Measurements from ENCODE around the gene LINGO4. TPM values are rescaled to one million over a fixed set of nuclear protein-coding genes. Genes with fewer than 3 reads are reported as not detected.

Gene LINGO4
- total and polyA plus RNA-seq, 3 donors from 2014 or later = 1.4 to 3.5 (median 3.1) TPM

DNA sequence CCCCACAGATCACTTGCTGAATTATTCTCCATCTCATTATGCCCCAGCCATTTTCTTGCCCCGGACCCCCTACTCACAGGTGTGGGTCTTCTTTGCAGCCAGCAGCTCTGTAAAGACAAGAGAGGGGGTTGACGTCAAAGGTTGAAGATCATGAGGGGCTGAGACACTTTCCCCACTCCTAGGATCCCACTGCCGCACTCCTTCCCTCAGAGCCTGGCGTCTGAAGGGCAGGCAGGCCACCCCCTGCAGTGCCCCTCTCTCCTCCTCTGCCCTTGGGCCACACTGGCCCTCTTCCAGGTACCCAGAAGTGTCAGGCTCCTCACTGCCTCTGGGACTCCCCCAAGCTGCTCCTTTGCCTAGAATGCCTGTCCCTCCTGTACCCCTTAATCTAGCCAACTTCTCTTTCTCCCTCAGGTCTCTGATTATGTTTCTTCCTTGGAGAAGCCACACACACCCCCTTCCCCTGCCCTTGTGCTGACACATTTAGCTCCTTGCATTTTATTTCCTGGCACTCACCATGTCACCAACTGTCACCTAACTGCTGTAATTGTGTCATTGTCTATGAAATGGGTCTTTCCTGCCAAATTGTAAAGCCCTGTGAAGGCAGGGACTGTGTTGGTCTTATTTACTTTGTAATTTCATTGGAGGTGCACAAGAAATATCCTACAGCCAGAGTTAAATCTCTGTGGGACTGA lies 24.3 kb upstream of the LINGO4 start:
- TF ChIP-seq, protein P1, sequence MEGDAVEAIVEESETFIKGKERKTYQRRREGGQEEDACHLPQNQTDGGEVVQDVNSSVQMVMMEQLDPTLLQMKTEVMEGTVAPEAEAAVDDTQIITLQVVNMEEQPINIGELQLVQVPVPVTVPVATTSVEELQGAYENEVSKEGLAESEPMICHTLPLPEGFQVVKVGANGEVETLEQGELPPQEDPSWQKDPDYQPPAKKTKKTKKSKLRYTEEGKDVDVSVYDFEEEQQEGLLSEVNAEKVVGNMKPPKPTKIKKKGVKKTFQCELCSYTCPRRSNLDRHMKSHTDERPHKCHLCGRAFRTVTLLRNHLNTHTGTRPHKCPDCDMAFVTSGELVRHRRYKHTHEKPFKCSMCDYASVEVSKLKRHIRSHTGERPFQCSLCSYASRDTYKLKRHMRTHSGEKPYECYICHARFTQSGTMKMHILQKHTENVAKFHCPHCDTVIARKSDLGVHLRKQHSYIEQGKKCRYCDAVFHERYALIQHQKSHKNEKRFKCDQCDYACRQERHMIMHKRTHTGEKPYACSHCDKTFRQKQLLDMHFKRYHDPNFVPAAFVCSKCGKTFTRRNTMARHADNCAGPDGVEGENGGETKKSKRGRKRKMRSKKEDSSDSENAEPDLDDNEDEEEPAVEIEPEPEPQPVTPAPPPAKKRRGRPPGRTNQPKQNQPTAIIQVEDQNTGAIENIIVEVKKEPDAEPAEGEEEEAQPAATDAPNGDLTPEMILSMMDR (IDR thresholded peaks at IDR 0.05) = no peak
- no peak for TF ChIP-seq POLR2A (IDR thresholded peaks at IDR 0.05)
- H3K27ac ChIP-seq = no peak overlapping the region
- no peaks in the 10 kb centered on the region for H3K27me3 ChIP-seq
- intact Hi-C loops (cut with DNase I; ENCODE audit: low total_unique reads) = no loop called here
- peaks cover 44% of the 10 kb centered on the region for H3K4me1 ChIP-seq
- no peaks in the 10 kb centered on the region for H3K36me3 ChIP-seq (ENCODE audit: low read depth, missing control alignments)
- WGBS, 2 donors = 53 to 67% methylated on average over 4 of the region's 4 CpGs
- no peaks in the 10 kb centered on the region for H3K9me3 ChIP-seq
- no peak for DNase-seq
- H3K4me3 ChIP-seq = no peak overlapping the region

DNA sequence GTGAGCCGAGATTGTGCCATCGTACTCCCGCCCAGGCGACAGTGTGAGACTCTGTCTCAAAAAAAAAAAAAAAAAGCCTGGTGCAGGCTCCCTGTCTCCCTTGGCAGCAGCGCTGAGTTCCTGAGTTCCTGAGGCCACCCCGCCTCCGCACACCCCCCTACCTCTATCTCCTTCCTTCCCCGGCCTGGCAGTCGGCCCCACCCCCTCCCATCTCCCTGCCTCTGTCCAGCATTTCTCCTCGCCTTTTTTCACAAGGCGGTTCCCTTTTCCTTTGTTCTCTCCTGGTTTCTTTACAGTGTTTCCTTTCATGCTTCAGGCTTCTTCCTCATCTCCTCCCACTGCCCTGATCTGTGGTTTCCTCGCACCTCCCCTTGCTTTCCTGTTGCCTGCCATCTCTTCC lies 23.7 kb upstream of the LINGO4 start:
- no peak overlapping the region for H3K4me3 ChIP-seq
- no peak overlapping the region for H3K27ac ChIP-seq
- peaks cover 47% of the 10 kb centered on the region for H3K4me1 ChIP-seq
- H3K27me3 ChIP-seq = no peaks in the 10 kb centered on the region
- intact Hi-C loops (cut with DNase I; ENCODE audit: low total_unique reads) = no loop called here
- no peak for TF ChIP-seq POLR2A (IDR thresholded peaks at IDR 0.05)
- TF ChIP-seq, protein P1 (IDR thresholded peaks at IDR 0.05) = no peak
- no peaks in the 10 kb centered on the region for H3K9me3 ChIP-seq
- H3K36me3 ChIP-seq (ENCODE audit: low read depth, missing control alignments) = no peaks in the 10 kb centered on the region
- peak; percentile 93 for DNase-seq
- 14 to 23% methylated on average over 12 of the region's 12 CpGs for WGBS, 2 donors

DNA sequence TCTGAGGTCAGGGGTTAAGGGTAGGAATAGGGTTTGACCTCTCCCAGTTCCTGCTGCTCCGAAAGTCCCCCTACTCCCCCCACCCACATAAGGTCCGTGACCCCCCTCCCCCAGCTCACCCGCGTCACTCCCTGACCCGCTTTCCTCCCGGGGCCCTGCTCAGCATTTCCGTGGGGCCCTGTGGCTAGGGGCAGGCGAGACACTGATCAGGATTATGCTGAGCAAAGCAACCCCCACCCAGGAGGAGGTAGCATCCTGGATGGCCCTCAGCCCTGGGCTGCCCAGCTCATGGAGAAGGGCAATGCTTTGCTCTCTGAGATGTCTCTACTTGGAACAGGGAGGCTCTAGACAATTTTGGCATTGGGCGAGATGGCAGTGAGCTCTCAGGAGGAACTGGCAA lies 22.6 kb upstream of the LINGO4 start:
- intact Hi-C loops (cut with DNase I; ENCODE audit: low total_unique reads) = no loop called here
- no peak overlapping the region for H3K4me3 ChIP-seq
- H3K27ac ChIP-seq = peak overlapping the region in 1 of 2 donors; percentile 41
- no peaks in the 10 kb centered on the region for H3K27me3 ChIP-seq
- 55 to 60% methylated on average over 8 to 9 of the region's 9 CpGs for WGBS, 2 donors
- H3K36me3 ChIP-seq (ENCODE audit: low read depth, missing control alignments) = no peaks in the 10 kb centered on the region
- TF ChIP-seq, protein P1 (IDR thresholded peaks at IDR 0.05) = no peak
- no peak for TF ChIP-seq POLR2A (IDR thresholded peaks at IDR 0.05)
- no peak for DNase-seq
- H3K4me1 ChIP-seq = peaks cover 47% of the 10 kb centered on the region
- no peaks in the 10 kb centered on the region for H3K9me3 ChIP-seq

DNA sequence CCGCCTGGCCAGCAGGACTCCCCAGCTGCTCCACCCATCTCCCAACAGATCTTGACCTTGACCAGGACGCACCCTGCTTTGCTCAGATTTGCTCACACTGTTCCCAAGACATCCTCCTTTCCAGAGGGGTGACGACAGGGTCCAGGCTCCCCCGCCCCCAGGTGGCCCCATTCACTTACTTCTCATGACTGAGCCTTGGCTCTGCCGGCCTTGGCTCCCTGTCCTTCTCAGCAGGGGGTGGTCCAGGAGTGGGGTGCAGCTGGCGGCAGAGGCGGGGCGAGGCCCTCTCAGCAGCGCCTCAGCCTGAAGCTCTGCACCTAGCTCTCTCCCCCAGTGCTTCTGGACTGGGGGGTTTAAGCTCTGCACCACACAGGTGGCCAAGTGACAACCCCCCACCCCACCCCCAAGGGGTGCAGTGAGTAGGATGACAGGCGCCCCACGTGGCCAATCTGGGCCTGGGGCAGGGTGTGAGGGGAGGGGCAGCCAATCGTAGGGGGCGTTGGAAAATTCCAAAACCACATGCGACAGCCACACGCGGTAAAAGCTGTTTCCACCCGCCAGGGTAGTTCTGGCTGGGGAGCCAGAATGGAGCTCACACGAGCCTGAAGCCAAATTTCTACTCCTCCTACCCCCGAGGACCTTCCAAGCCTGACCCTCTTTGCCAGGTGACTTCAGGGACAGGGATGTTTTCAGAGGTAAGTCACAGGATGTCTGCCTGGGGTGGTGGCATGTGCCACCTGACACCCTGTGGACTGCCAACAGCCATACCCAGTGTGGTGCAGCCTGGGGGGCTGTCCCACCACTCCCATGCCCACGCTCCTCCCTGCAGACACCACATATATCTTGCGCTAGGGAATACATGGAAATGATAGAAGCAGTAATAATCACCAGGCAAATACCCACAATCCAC lies 20.8 kb upstream of the LINGO4 start:
- Histone ChIP-seq H3K27ac (peak overlapping the region; percentile 69 to 72), H3K36me3 (ENCODE audit: low read depth, missing control alignments) (no peaks in the 10 kb centered on the region), H3K9me3 (no peaks in the 10 kb centered on the region), H3K27me3 (no peaks in the 10 kb centered on the region), H3K4me3 (no peak overlapping the region), H3K4me1 (peaks cover 41% of the 10 kb centered on the region)
- intact Hi-C loops (cut with DNase I; ENCODE audit: low total_unique reads) = no loop called here
- peak; percentile 83 for DNase-seq
- no peak for TF ChIP-seq POLR2A (IDR thresholded peaks at IDR 0.05)
- TF ChIP-seq, protein P1 (IDR thresholded peaks at IDR 0.05) = no peak
- 37 to 65% methylated on average over 8 to 21 of the region's 21 CpGs for WGBS, 2 donors
